DOHH2 (cell line): Measurements from ENCODE around the gene C1QTNF5.

Experiments
- H3F3A ChIP-seq: fragments of 200-600 bp; sonication (generic), shearing (Covaris generic); 2 replicates; pipeline ENCODE4 v1.6.0; 2016; ENCODE audit warnings: antibody characterized with exemption, mild to moderate bottlenecking; ENCODE audit not compliant: control insufficient read depth, insufficient read depth
- H3K27ac ChIP-seq: fragments of 200-600 bp; sonication (generic); 2 replicates; pipeline ENCODE4 v1.5.1; 2014; ENCODE audit warnings: low read depth, mild to moderate bottlenecking, low read length, moderate library complexity
- H3K27me3 ChIP-seq: fragments of 200-600 bp; sonication (generic); 2 replicates; pipeline ENCODE4 v1.6.1; 2014; ENCODE audit warnings: mild to moderate bottlenecking, low read length, mixed read lengths; ENCODE audit not compliant: control insufficient read depth
- H3K36me3 ChIP-seq: fragments of 200-600 bp; sonication (generic); 2 replicates; pipeline ENCODE4 v1.6.1; 2014; ENCODE audit warnings: mild to moderate bottlenecking, low read length, moderate library complexity, mixed read lengths; ENCODE audit not compliant: control insufficient read depth
- H3K4me1 ChIP-seq: fragments of 200-600 bp; sonication (generic); 2 replicates; pipeline ENCODE4 v1.6.1; 2014; ENCODE audit warnings: mild to moderate bottlenecking, low read length, mixed read lengths; ENCODE audit not compliant: control insufficient read depth
- H3K4me2 ChIP-seq: fragments of 200-600 bp; sonication (generic); 2 replicates; pipeline ENCODE4 v1.6.0; 2014; ENCODE audit warnings: mild to moderate bottlenecking, low read length, moderate library complexity
- H3K4me3 ChIP-seq: fragments of 200-600 bp; sonication (generic); 2 replicates; pipeline ENCODE4 v1.5.1; 2014; ENCODE audit warnings: mild to moderate bottlenecking, low read length, mixed read lengths
- H3K79me2 ChIP-seq: fragments of 200-600 bp; sonication (generic); 2 replicates; pipeline ENCODE4 v1.6.1; 2014; ENCODE audit warnings: mild to moderate bottlenecking, low read length, mixed read lengths; ENCODE audit not compliant: control insufficient read depth
- H3K9me2 ChIP-seq: fragments of 200-600 bp; sonication (generic); replicated peaks from 2 replicates; pipeline ENCODE4 v1.6.1; 2014; ENCODE audit warnings: mild to moderate bottlenecking, low read length, mixed read lengths; ENCODE audit not compliant: control insufficient read depth
- H3K9me3 ChIP-seq: fragments of 200-600 bp; sonication (generic); 2 replicates; pipeline ENCODE4 v1.6.1; 2014; ENCODE audit warnings: antibody characterized with exemption, low read length, mixed read lengths; ENCODE audit not compliant: control insufficient read depth, insufficient read depth
- H4K20me1 ChIP-seq: fragments of 200-600 bp; sonication (generic); 2 replicates; pipeline ENCODE4 v1.6.0; 2014; ENCODE audit warnings: low read depth, mild to moderate bottlenecking, antibody characterized with exemption, low read length, moderate library complexity; ENCODE audit not compliant: control insufficient read depth, insufficient read depth
- CTCF ChIP-seq: fragments of 200-600 bp; sonication (generic); IDR thresholded peaks from one replicate; pipeline ENCODE4 v1.5.1; 2014; ENCODE audit warnings: antibody characterized with exemption, mild to moderate bottlenecking, low read depth, low read length; ENCODE audit not compliant: poor library complexity, severe bottlenecking
- EZH2phosphoT487 ChIP-seq: fragments of 200-600 bp; sonication (generic); IDR thresholded peaks from 2 replicates; pipeline ENCODE4 v1.6.1; 2017; ENCODE audit warnings: borderline replicate concordance, mild to moderate bottlenecking, antibody characterized with exemption, low read length, moderate library complexity, mixed read lengths

Gene C1QTNF5

GRCh38 chr11:119377961-119378667 lies 37.4 kb upstream of the C1QTNF5 start:
- peaks cover 6% of the 10 kb centered on the region; the same call in 1 of the 2 replicates for H3K27me3 ChIP-seq
- no peaks in the 10 kb centered on the region for H3K9me3 ChIP-seq
- H3K4me2 ChIP-seq = peak overlapping the region; percentile 34
- H3F3A ChIP-seq = peaks cover 8% of the 10 kb centered on the region; the same call in 1 of the 2 replicates
- H3K27ac ChIP-seq = 0 out of 2 replicates have a peak overlapping the region, but pooled peaks have one; percentile 17
- H3K9me2 ChIP-seq = no peaks in the 10 kb centered on the region
- no peak for TF ChIP-seq EZH2phosphoT487
- TF ChIP-seq CTCF = no peak
- H3K36me3 ChIP-seq = no peaks in the 10 kb centered on the region
- H3K79me2 ChIP-seq = no peaks in the 10 kb centered on the region
- H4K20me1 ChIP-seq = no peaks in the 10 kb centered on the region
- H3K4me1 ChIP-seq = peaks cover 62% of the 10 kb centered on the region
- no peak overlapping the region; the same call in 1 of the 2 replicates for H3K4me3 ChIP-seq

GRCh38 chr11:119377112-119377901 lies 36.6 kb upstream of the C1QTNF5 start:
- Histone ChIP-seq H3K27me3 (peaks cover 6% of the 10 kb centered on the region; the same call in 1 of the 2 replicates), H3K9me2 (no peaks in the 10 kb centered on the region), H3K4me3 (no peak overlapping the region; the same call in 1 of the 2 replicates), H4K20me1 (no peaks in the 10 kb centered on the region), H3F3A (peaks cover 8% of the 10 kb centered on the region; the same call in 1 of the 2 replicates), H3K4me2 (peak overlapping the region; percentile 34), H3K4me1 (peaks cover 64% of the 10 kb centered on the region), H3K36me3 (no peaks in the 10 kb centered on the region), H3K27ac (0 out of 2 replicates have a peak overlapping the region, but pooled peaks have one; percentile 17), H3K9me3 (no peaks in the 10 kb centered on the region), H3K79me2 (no peaks in the 10 kb centered on the region)
- TF ChIP-seq CTCF = no peak
- no peak for TF ChIP-seq EZH2phosphoT487

GRCh38 chr11:119376197-119376847 lies 35.6 kb upstream of the C1QTNF5 start:
- no peak overlapping the region for H3K4me2 ChIP-seq
- peaks cover 6% of the 10 kb centered on the region; the same call in 1 of the 2 replicates for H3K27me3 ChIP-seq
- H3F3A ChIP-seq = peaks cover 8% of the 10 kb centered on the region; the same call in 1 of the 2 replicates
- no peak overlapping the region for H3K4me3 ChIP-seq
- H4K20me1 ChIP-seq = no peaks in the 10 kb centered on the region
- no peaks in the 10 kb centered on the region for H3K9me3 ChIP-seq
- TF ChIP-seq EZH2phosphoT487 = no peak
- no peak for TF ChIP-seq CTCF
- no peak overlapping the region for H3K27ac ChIP-seq
- no peaks in the 10 kb centered on the region for H3K9me2 ChIP-seq
- no peaks in the 10 kb centered on the region for H3K36me3 ChIP-seq
- H3K4me1 ChIP-seq = peaks cover 66% of the 10 kb centered on the region
- no peaks in the 10 kb centered on the region for H3K79me2 ChIP-seq
